Right ventricle myocardium superior (tissue), 1 donor: ENCODE data around the gene VARS2. TPM values are rescaled to one million over a fixed set of nuclear protein-coding genes. Genes with fewer than 3 reads are reported as not detected.

Source experiments
- ATAC-seq: fragments of 200-7000 bp; cut with Tn5 transposase; one replicate; pipeline ENCODE4 v1.9.1; 2020; ENCODE audit warnings: mild to moderate bottlenecking; ENCODE audit not compliant: poor library complexity
- DNase-seq: peaks from one replicate; pipeline ENCODE4 v3.0.0-alpha.2; 2020
- intact Hi-C: fragments of 100-400 bp; cut with DNase I; formaldehyde crosslinking; loops from one replicate; pipeline ENCODE4 v1.11.2; 2022
- microRNA-seq: library from miRNA; unstranded; fragments of <30 nt; microRNA quantifications from one replicate; pipeline ENCODE4 v1.2.0, GENCODE V29; 2020
- total RNA-seq: library from RNA; stranded (reverse); fragmentation: NEBNext Ultra II Directional; extraction: Animal tissue kit (Norgen Biotek cat#: 25700); gene quantifications from one replicate; pipeline ENCODE4 v1.2.1, GENCODE V29; 2021
- donor health status: DM: no; HTN: yes; CAD: no; lungs with severe emphysema.

VARS2 gene
- total RNA-seq, 1 donor from 2014 or later: 17.2 TPM

DNA sequence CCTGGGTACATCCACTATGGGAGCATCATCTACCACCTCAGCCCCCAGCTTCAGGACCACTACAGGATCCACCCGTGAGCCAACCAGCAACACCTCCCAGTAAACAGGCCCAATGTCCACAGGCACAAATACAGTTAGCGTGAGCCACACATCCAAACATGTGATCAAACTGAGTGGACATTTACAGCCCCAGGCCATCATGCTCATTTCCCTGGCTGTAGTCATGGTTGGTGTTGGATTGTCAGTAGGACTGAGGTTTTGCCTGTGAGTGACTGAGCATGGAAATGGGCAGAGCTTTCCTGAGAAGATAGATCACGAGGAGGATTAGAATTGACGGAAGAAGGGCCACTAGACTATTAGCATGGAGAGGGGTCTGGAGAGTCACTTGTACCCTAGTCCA is 58.8 kb downstream of the VARS2 start:
- ATAC-seq: no peak
- no peak for DNase-seq
- intact Hi-C loops: no loop called here

DNA sequence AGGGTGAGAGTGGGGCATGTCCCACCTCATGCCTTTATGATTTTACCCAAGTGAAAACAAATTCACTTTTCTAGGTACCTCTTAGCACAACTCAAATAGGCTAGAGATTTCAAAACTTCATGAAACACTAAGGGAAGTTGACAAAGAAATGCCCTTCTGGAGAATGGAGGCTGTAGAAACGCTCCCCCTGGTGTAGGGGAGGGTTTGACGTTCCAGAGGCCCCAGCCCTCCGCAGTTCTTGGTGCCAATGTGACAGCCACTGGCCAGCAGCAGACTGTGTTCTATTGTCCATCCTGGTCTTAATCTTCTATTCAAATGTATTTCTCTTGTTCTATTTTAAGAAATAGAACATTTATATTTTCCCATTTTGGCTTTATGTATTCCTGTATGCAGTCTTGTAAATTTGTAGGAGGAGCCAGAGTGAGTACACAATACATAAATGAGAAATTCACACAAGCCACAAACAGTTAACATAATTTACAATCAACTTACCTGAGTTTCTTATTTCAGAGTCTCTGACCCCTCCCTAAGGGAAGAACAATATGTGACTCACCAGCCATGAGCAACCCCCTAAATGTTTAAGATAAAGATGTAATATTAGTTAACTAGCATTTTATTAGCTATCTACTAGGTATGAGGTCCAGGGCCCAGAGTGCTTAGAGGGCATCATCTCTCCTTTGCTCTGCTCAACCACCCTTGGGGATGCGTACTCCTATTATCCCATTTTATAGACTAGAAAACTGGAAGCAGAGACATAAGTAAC is 60.6 kb downstream of the VARS2 start:
- ATAC-seq: no peak
- intact Hi-C loops: no loop called here
- DNase-seq: no peak

Small RNA genes within 50 kb of the gene (microRNA-seq; reads per million reads assigned to microRNA genes)
- not detected for gene MIR4640

Other genes with a start within 250 kb of the VARS2 start
- gene DHX16, start 241.2 kb upstream of the VARS2 start, total RNA-seq: 20.5 TPM
- gene PPP1R18, start 227.6 kb upstream of the VARS2 start, total RNA-seq: 13.4 TPM
- 3.2 TPM for gene NRM, start 223.3 kb upstream of the VARS2 start, total RNA-seq
- gene MDC1, start 197.0 kb upstream of the VARS2 start, total RNA-seq: 16.4 TPM
- gene TUBB, start 193.9 kb upstream of the VARS2 start, total RNA-seq: 179 TPM
- gene FLOT1, start 171.6 kb upstream of the VARS2 start, total RNA-seq: 207 TPM
- 11.4 TPM for gene IER3, start 169.7 kb upstream of the VARS2 start, total RNA-seq
- 23.2 TPM for gene DDR1, start 29.7 kb upstream of the VARS2 start, total RNA-seq
- gene GTF2H4, start 6.0 kb upstream of the VARS2 start, total RNA-seq: 23.6 TPM
- gene SFTA2, start 17.9 kb downstream of the VARS2 start, total RNA-seq: not detected
- gene MUCL3, start 26.7 kb downstream of the VARS2 start, total RNA-seq: not detected
- not detected for gene MUC21, start 69.5 kb downstream of the VARS2 start, total RNA-seq
- gene MUC22, start 96.2 kb downstream of the VARS2 start, total RNA-seq: 0.19 TPM
- not detected for gene C6orf15, start 198.3 kb downstream of the VARS2 start, total RNA-seq
- gene PSORS1C1, start 200.6 kb downstream of the VARS2 start, total RNA-seq: 1.2 TPM
- not detected for gene CDSN, start 206.2 kb downstream of the VARS2 start, total RNA-seq
- gene PSORS1C2, start 224.8 kb downstream of the VARS2 start, total RNA-seq: not detected
- 10.9 TPM for gene CCHCR1, start 243.6 kb downstream of the VARS2 start, total RNA-seq
- 3.6 TPM for gene TCF19, start 244.4 kb downstream of the VARS2 start, total RNA-seq